HPDE6-E6E7 (cell line): ENCODE results near the gene TECTB.

Experiments
- DNase-seq: peaks from one replicate; pipeline ENCODE4 v3.0.0; 2011; ENCODE audit warnings: missing footprints; ENCODE audit errors: extremely low spot score

The TECTB gene

GRCh38 chr10:112274831-112275230 is 8.4 kb upstream of the TECTB start:
- no peak for DNase-seq

DNA sequence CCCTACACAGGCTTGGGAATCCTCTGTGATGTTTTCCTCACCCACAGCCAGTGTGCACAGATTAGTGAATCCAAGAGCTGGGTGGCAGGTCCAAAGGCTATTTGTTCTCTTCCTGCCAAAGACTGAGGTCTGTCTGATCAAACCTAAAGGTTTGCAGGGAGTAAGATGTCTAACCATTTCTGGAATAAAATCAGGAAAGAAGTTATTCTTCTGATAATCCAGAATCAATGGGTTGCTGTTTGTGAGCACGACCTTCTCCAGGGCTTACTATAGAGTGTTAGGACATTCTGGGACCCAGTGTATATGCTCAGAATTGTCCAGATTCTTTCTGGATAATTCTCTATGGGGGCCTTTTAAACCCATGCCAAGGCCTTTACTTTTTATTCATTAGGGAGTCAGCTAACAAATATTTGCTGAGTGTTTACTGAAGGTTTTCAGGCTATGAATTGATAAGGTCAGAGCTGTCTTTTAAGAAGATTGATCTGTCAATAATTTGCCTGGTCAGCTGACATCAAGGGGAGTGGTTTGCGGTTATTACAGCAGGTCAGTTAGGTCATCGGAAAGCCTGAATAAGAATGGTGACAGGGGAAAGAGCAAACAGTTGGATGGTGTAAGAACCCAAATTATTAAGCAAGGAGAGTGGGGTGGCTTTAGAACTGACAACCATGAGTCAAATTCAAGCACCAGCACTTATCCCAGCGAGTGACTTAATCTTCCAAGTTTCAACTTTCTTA is 7.5 kb upstream of the TECTB start:
- no peak for DNase-seq

GRCh38 chr10:112278871-112279270 is 4.3 kb upstream of the TECTB start:
- DNase-seq = no peak

DNA sequence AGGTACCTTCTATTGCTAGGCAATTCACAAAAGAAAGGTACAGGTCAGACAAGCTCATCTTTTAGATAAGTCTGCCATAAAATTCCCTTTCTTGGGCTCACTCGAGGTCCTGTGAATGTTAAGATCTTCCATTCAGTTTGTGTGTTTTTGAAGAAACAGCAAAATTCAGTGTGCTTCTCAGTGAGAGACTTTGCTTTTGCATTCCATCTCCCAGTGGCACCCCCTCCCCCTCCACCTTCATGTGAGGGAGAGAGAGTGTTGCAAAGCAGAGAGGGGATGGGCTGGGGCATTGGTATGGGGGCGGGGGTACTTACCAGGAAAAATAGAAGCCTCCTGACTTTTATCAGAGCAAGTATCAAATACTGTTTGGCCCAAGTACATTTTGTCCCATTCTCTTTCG is 3.8 kb upstream of the TECTB start:
- no peak for DNase-seq

DNA sequence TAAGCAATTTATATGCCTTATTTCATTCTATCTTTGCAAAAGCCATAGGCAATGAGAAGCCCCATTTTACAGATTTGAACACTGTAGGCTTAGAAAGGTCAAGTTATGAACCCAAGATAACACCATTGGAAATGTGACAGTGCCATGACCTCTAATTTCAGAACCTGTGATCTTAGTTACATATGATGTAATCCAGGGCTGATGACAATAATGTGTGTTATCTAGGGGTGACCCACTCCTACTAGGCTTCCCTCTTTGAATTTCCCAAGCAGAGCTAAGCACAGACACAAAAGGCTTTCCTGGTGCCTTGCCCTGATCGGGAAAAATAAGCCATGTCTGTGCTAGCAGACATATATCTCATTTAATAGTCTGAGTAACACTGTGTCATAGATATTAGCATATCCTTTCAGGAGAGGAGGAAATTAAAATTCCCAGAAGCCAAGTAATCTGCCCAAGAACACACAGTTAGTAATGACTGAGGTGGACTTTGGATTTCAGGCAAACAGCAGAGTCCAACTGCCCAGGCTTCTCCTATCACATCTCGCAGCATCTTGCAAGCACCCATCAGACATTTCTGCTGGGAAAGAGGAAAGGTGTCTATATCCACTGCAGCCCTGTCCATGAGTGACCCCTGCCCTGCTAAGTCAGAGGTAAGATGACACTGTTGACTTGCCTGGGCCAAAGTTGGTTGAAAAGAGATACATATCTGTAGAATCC is 2.8 kb upstream of the TECTB start:
- DNase-seq = no peak

DNA sequence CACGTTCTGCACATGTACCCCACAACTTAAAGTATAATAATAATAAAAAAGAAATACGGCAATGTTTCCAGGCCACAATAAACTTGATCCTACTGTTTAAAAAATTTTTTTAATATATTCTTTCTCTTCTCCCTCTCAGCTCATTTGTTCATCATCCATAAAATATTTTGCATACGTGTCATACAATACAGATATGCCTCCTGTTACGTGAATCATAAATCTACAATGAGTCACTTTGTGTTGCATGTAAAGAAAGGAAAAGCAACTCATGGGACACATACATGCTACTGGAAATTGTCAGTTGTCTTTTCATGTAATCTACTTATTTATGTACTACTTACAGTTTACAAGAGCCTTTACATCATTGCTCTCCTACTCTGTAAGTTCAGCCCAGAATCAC is 1.1 kb upstream of the TECTB start:
- DNase-seq = no peak

DNA sequence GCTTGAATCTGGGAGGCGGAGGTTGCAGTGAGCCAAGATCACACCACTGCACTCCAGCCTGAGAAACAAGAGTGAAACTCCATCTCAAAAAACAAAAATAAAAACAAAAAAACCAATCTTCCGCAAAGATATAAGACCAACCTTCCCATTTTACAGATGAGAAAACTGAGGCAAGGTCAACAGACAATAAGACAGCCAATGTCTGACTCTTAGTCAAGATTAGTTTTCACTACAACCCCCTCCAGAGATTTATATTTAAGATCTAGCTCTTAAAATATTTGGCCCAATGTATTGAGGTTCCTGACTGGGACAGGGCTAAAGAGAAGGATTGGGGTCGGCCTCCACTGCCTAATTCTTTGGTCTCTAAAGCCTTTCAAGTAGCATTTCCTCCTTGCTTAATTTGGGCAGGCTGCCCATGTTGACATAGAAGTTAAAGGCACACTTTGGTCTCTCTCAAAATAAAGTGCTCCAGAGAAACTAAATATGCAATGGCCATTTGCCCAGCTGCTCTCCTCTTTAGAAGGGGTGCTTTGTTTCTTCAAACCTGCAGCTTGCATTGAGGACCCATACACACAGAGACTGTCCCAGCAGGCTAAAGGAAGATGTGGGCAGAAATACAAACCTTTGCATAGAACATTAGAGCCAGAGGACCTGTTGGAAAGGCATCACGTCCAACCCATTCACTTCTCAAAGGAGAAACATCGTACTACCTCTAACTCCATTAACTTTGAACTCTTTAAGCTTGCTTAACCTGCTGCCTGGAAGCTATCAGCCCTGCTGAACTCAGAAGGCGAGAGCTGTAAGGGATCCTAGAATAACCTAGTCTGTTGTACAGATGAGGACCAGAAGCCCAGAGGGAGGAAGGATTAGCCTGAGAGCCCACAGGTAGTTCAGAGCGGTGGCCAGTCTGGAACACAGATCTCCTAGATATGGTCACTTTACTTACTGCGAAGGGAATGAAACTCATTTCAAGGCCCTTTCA is 3.9 kb downstream of the TECTB start:
- no peak for DNase-seq

DNA sequence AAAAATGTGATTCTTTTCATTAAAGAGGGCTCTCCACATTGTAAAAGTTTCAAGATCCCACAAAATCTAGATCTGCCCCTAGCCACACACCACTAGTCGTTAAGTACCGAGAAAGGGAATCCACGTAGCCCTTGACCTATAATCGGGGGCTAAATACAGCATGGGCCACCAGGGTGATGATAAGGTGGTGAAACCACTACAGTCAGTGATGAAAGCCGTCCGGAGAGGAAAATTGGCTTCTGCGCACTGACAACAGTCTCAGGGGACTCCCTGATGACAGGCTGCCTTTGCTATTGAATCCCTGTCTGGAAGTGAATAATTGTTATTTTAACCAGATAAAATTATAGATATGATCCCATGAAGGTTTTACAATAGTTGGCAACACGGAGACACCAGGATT is 4.6 kb downstream of the TECTB start:
- no peak for DNase-seq

DNA sequence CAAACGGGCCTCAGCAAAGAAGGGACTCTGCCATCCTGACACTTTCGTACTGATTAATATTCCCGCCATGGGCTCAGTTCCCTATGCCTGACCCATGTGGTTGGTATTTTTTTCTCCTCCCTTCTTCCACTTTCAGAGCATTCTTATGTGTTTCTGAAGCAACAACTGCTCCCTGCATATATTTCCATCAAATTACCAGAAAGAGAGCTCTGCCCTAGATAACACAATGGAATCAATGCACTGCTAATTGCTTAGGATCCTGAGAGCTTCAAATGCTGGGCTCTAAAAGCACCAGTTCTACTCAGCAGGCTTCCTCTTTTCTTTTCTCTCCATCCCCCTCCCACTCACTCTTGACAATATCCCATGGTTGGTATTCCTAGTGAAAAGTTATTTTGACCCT is 5.3 kb downstream of the TECTB start:
- DNase-seq = no peak

GRCh38 chr10:112289373-112290053 is 6.3 kb downstream of the TECTB start:
- DNase-seq = no peak

DNA sequence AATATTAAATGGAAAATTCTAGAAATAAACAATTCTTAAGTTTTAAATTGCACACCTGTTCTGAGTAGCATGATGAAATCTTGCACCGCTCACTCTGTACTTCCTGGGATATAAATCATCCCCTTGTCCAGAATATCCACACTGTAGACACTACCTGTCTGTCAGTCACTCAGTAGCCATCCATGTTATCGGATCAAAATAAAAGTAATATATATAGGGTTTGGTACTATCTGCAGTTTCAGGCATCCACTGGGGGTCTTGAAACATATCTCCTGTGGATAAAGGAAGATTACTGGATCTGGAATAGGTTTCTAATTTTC is 6.8 kb downstream of the TECTB start:
- DNase-seq = no peak

DNA sequence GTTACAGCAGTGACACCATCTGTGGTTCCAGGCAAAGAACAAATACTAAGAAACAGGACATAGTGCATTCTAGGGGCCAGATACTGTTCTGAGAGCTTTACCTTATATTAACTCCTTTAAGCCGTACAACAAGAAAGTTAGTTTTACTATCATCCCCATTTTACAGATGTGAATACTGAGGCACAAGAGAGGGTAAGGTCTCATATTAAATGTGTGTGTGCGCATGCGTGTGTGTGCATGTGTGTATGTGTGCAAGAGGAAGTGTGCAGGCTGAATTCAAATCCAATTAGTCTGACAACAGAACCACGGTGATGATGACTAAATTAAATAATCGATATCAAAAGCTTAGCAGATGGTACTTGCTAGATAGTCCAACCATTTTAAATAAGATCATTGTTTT is 11.0 kb downstream of the TECTB start:
- DNase-seq = no peak

DNA sequence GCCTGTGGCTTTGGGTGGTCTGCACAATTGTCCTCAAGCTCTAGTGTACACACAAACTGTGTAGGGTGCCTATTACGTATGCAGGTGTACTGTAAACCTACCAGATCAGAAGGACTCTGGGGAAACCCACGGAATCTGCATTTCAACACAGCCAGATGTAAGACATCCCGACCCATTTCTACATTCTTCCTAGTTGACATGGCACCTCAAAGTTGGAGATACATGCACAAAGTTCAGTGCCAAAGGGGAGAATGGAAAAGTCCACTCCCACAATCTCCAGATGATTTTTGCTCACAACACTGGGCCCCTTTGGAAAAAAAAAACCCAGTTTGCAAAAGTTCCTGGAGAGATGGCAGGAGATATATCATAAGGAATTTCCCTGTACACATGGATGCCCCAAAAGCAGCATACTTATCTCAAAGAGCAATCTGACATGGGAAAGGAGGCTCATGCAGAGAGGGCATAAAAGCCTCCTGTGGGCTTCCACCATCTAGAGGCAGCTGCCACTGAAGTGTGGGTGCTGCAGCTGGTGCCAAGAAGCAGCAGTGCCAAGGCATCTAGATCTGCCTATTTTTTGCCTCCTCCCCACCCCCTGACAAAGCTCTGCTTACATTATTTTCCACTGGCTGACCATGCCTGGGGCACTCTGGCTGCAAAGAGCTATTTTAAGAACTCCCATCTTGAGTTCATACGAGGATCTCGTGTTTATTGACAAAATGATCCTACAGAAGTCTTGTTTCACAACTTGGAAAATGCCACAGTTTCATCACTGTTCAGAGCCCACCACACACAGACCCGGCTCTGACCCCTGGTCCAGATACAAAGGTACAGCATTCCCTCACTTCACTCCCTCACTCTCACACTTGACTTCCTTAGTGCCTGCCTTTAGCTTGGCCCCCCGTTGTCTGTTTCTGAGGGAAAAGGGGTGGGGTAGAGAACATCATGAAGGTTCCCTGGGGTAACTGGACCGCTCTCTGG is 12.9 kb downstream of the TECTB start:
- DNase-seq = no peak

- no peak for DNase-seq
Measured at GRCh38 chr10:112296908-112297331, 13.7 kb downstream of the TECTB start.

- DNase-seq = no peak
Measured at GRCh38 chr10:112298581-112298980, 15.4 kb downstream of the TECTB start.

DNA sequence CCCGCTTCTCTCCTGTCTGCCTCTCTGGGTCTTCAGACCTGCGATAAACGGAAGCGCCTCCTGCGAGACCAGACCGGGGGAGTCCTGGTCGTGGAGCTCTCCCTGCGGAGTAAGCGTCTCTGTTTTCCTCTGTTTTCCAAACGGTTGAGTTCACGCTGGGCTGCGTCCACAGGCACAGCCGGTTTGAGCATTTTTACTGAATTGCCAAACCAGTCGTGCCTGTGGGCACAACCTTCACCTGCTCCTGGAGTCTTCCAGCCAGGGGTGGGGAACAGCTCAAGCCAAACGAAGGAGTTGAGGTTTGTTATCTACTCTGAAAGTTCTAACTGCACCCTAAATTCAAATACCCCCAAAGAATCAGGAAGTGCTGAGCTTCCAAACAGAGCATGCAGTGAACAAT is 16.3 kb downstream of the TECTB start:
- DNase-seq = no peak

- DNase-seq = no peak
Measured at GRCh38 chr10:112302335-112302734, 19.1 kb downstream of the TECTB start.

DNA sequence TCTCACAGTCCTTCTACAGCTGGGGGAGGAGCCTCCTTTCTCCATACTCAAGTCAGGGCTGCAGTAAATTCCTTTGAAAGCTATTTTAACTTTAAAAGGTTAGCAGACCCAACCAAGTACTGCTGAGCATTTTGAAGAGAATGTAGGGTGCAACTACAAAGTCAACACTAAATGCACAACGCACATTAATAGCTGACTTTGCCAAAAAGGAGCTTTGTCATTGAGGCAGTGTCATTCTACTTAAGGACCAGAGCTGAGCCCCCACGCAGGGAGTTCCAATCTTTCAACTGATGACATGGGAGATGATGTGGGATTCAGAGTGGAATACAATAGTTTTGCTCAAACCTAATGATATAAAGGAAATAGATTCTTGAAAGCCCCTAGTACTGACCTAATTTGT is 20.3 kb downstream of the TECTB start:
- DNase-seq = no peak

GRCh38 chr10:112304267-112304859 is 21.2 kb downstream of the TECTB start:
- no peak for DNase-seq
